ENCODE data around the gene UGT8. TPM values are rescaled to one million over a fixed set of nuclear protein-coding genes. Genes with fewer than 3 reads are reported as not detected.
"Not testable (repeated sequence)": the region's sequence is repeated elsewhere in the genome, so short reads cannot be mapped to it uniquely, and the experiment has no call there.

Gene UGT8
- total RNA-seq, 4 donors from 2014 or later = 0.46 to 8.5 TPM; not detected in 2

DNA sequence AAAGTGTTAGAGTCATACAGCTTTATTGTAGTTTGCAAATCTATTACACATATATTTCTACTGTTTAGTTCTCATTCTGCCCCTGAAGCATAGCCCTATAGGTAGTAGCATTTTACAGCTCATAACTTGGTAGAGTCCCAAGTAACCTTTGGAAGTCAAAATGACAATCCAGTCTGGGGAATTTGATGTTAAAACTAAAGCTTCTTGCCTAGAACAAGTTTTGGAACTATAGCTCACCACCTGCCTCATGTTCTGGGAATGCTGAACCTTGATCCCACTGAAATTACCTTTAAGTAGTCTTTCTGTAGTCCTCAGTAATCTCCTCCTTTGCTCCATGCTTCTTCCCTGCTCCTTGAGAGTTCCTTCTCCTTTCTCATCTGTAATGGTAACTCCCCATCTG lies 8.4 kb downstream of the UGT8 start:
- no peak overlapping the region for H3K4me3 ChIP-seq
- no peaks in the 10 kb centered on the region for H3K27me3 ChIP-seq
- H3K36me3 ChIP-seq = no peaks in the 10 kb centered on the region
- H3K4me1 ChIP-seq = no peaks in the 10 kb centered on the region
- DNase-seq = no peak
- no peak overlapping the region for H3K27ac ChIP-seq
- no peak for TF ChIP-seq POLR2A (IDR thresholded peaks at IDR 0.05)
- TF ChIP-seq, protein P1, sequence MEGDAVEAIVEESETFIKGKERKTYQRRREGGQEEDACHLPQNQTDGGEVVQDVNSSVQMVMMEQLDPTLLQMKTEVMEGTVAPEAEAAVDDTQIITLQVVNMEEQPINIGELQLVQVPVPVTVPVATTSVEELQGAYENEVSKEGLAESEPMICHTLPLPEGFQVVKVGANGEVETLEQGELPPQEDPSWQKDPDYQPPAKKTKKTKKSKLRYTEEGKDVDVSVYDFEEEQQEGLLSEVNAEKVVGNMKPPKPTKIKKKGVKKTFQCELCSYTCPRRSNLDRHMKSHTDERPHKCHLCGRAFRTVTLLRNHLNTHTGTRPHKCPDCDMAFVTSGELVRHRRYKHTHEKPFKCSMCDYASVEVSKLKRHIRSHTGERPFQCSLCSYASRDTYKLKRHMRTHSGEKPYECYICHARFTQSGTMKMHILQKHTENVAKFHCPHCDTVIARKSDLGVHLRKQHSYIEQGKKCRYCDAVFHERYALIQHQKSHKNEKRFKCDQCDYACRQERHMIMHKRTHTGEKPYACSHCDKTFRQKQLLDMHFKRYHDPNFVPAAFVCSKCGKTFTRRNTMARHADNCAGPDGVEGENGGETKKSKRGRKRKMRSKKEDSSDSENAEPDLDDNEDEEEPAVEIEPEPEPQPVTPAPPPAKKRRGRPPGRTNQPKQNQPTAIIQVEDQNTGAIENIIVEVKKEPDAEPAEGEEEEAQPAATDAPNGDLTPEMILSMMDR (IDR thresholded peaks at IDR 0.05) = no peak
- intact Hi-C loops (cut with DNase I; ENCODE audit: low total_unique reads) = no loop called here
- H3K9me3 ChIP-seq = no peaks in the 10 kb centered on the region

DNA sequence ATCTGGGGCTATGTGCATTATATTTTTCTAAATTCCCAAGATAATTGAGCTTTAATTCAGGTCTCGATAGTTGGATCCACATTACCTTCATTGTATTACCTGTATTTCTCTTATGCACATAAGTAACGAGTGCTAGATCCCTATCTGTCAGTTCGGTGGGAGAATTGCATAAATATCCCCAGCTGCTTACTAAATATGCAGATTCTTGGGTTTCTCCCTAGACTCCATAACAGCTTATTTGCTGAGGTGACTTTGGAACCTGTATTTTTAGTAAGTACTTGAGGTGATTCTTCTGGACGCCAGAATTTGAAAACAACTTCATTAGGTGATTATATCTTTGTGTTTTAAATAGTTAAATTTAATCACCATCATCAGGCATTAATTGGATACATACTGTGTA lies 15.0 kb downstream of the UGT8 start:
- no peak overlapping the region for H3K27ac ChIP-seq
- no peaks in the 10 kb centered on the region for H3K27me3 ChIP-seq
- TF ChIP-seq, protein P1 (IDR thresholded peaks at IDR 0.05) = no peak
- TF ChIP-seq POLR2A (IDR thresholded peaks at IDR 0.05) = no peak
- H3K4me1 ChIP-seq = no peaks in the 10 kb centered on the region
- no peaks in the 10 kb centered on the region for H3K9me3 ChIP-seq
- DNase-seq = no peak
- intact Hi-C loops (cut with DNase I; ENCODE audit: low total_unique reads) = no loop called here
- H3K36me3 ChIP-seq = no peaks in the 10 kb centered on the region
- H3K4me3 ChIP-seq = no peak overlapping the region

DNA sequence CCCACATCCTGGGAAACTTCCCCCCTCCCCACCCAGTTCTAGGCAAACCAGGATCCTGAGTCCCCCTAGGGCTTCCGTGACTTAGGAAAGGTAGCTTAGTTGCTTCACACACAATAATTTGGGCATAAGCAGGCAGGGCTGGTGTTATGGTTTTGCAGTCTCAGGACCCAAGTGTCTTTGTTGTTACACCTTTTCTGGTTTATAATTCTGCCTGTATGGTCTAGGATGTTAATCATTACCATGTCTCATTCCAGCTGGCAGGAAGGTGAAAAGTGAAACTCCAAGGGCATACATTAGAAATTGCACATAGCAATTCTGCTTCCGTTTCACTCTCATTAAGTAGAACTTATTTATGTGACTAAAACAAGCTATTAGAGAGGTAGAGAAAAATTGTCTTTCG lies 16.8 kb downstream of the UGT8 start:
- Histone ChIP-seq H3K36me3 (no peaks in the 10 kb centered on the region), H3K27ac (no peak overlapping the region), H3K4me3 (no peak overlapping the region), H3K9me3 (peaks cover 0 to 3% of the 10 kb centered on the region in 2 donors), H3K27me3 (no peaks in the 10 kb centered on the region), H3K4me1 (no peaks in the 10 kb centered on the region)
- TF ChIP-seq POLR2A (IDR thresholded peaks at IDR 0.05) = no peak
- TF ChIP-seq, protein P1 (IDR thresholded peaks at IDR 0.05) = no peak
- no peak for DNase-seq
- intact Hi-C loops (cut with DNase I; ENCODE audit: low total_unique reads) = no loop called here

DNA sequence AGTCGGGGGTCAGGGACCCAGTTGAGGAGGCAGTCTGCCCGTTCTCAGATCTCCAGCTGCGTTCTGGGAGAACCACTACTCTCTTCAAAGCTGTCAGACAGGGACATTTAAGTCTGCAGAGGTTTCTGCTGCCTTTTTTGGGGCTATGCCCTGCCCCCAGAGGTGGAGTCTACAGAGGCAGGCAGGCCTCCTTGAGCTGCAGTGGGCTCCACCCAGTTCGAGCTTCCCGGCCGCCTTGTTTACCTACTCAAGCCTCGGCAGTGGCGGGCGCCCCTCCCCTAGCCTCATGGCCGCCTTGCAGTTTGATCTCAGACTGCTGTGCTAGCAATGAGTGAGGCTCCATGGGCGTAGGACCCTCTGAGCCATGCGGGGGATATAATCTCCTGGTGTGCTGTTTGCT lies 17.4 kb downstream of the UGT8 start:
- H3K4me1 ChIP-seq; H3K27me3 ChIP-seq; H3K27ac ChIP-seq; H3K36me3 ChIP-seq; H3K4me3 ChIP-seq; intact Hi-C loops (cut with DNase I; ENCODE audit: low total_unique reads); DNase-seq; H3K9me3 ChIP-seq: not testable (repeated sequence)

DNA sequence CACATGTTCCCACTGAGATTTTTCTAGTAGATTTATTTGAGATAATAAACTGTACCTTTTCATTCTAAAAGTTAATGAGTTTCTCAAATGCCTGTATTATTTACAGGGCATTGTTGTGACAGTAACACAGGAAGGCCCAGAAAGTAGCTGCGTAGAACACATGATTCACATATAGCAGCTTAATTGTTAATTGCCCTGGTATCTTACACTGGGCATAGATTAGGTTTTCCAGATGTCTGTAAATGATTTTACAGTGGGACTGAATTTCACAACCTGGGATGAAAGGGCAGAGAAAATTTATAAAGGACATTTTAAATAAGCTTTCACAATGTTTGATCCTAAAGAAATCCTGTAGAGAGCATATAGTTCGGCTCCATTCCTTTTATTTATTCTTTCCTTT lies 27.6 kb downstream of the UGT8 start:
- Histone ChIP-seq H3K9me3 (no peaks in the 10 kb centered on the region), H3K36me3 (no peaks in the 10 kb centered on the region), H3K27ac (no peak overlapping the region), H3K27me3 (no peaks in the 10 kb centered on the region), H3K4me3 (no peak overlapping the region), H3K4me1 (no peaks in the 10 kb centered on the region)
- DNase-seq = no peak
- TF ChIP-seq, protein P1 (IDR thresholded peaks at IDR 0.05) = no peak
- no peak for TF ChIP-seq POLR2A (IDR thresholded peaks at IDR 0.05)
- intact Hi-C loops (cut with DNase I; ENCODE audit: low total_unique reads) = no loop called here
